CD4-positive, alpha-beta T cell treated with Interleukin-1 beta for 1 hour (primary cell): ENCODE data around the gene ANO9.
A peak's percentile ranks its signal among the peaks of the same experiment; 100 is the strongest.
"Not testable (repeated sequence)": the region's sequence is repeated elsewhere in the genome, so short reads cannot be mapped to it uniquely, and the experiment has no call there.

Experiments
- DNase-seq, 2 donors: peaks; one replicate each; pipeline ENCODE4 v3.0.0-alpha.2; 2020 to 2022

Gene ANO9

GRCh38 chr11:413120-414081 is 28.4 kb downstream of the ANO9 start:
- DNase-seq, result no peak

GRCh38 chr11:412641-413119 is 29.1 kb downstream of the ANO9 start:
- DNase-seq, result no peak

DNA sequence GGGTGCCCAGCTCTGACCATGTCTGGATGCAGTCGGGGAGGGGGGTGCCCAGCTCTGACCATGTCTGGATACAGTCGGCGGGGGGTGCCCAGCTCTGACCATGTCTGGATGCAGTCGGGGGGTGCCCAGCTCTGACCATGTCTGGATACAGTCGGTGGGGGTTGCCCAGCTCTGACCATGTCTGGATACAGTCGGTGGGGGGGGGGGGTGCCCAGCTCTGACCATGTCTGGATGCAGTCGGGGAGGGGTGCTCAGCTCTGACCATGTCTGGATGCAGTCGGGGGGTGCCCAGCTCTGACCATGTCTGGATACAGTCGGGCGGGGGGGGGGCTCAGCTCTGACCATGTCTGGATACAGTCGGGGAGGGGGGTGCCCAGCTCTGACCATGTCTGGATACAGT is 30.3 kb downstream of the ANO9 start:
- DNase-seq, result not testable (repeated sequence)

- not testable (repeated sequence) for DNase-seq
These were observed 31.1 kb downstream of the ANO9 start for GRCh38 chr11:410711-411110.

DNA sequence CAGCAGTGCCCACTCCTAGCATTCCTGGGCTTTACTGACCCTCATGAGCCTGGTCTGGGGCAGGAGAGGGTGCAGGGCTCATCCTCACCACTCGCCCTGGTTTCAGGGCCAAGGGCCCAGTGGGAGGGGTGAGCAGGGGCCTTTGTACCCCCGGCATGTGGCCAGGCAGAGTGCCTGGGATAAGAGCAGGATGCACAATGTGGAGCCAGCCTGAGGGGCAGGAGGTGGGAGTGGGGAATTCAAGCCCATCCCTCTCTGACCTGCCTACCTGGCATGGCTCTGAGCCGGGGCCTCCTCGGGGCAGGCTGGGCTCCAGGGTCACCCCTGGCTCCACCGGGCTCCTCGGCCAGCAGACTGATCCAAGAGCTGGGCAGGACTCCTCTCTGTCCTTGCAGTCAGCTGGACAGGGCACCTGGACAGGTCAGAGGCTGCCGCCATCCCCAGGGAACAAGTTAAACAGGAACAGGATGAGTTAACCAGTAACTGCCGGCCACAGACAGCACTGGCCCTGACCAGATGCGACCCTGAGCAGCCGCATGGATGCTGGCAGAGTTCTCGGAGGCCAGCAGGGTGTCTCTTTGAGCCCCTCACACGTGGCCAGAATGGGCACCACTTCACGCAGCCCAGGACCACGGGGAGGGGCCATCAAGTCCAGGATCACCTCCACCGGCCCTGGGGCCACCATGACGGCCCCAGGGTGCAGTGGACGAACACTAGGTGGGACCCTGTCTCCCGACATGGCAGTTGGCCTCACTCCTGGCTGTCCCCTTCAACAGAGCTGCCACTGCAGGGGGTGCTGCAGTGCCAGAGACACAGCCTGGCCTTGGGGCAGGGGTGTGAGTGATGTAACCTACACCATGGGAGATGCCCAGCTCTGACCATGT is 32.0 kb downstream of the ANO9 start:
- no peak for DNase-seq

GRCh38 chr11:409008-409599 is 32.7 kb downstream of the ANO9 start:
- no peak for DNase-seq

- no peak for DNase-seq
These were observed 33.4 kb downstream of the ANO9 start for GRCh38 chr11:408154-409007.

DNA sequence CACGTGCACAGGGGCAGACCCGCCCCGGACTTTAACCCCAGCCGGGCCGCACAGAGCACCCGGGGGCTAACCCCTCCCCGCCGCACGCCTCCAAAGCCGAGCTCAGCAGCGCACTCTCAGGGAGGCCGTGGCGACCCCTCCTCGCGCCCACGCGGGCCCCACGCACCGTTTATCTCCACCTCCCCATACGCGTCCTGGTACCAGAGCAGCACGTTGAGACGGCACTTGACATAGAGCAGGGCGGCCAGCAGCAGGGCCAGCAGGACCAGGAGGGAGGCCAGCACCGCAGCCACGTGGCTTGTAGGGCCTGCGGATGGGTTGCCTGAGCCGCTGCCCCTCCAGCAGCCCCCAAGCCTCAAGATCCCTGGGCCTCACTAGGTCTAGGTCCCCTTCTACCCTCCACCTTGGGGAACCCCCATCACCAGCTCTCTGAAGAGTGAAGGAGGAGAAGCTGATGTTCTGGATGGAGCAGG is 34.1 kb downstream of the ANO9 start:
- no peak for DNase-seq

- peak; percentile 96 to 97 for DNase-seq
These were observed 34.8 kb downstream of the ANO9 start for GRCh38 chr11:406796-407650.

- no peak for DNase-seq
These were observed 35.6 kb downstream of the ANO9 start for GRCh38 chr11:405954-406795.

GRCh38 chr11:405323-405953 is 36.4 kb downstream of the ANO9 start:
- no peak for DNase-seq

- DNase-seq, result no peak
These were observed 37.1 kb downstream of the ANO9 start for GRCh38 chr11:404551-405264.

DNA sequence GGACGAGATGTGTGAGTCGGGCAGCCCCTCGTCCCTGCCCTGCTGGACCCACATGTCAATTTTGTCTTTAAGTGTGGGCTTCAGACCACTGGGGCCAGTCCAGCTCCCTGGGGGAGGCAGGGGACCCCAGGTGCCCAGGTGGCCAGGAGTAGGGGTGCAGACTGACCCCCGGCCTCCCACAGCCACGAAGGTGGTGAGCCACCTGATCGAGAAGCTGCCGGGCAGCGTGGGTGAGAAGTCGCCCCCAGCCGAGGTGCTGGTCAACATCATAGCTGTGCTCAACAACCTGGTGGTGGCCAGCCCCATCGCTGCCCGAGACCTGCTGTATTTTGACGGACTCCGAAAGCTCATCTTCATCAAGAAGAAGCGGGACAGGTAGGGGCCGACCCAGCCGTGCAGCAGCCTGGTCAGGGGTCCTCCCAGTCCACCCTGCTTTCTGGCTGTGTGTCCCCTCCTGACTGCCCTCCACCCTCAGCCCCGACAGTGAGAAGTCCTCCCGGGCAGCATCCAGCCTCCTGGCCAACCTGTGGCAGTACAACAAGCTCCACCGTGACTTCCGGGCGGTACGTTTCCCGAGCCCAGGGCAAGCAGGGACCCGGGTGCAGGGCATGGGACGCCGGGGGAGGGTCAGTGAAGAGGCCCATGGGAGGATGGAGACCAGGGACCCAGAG is 37.9 kb downstream of the ANO9 start:
- DNase-seq, result no peak

DNA sequence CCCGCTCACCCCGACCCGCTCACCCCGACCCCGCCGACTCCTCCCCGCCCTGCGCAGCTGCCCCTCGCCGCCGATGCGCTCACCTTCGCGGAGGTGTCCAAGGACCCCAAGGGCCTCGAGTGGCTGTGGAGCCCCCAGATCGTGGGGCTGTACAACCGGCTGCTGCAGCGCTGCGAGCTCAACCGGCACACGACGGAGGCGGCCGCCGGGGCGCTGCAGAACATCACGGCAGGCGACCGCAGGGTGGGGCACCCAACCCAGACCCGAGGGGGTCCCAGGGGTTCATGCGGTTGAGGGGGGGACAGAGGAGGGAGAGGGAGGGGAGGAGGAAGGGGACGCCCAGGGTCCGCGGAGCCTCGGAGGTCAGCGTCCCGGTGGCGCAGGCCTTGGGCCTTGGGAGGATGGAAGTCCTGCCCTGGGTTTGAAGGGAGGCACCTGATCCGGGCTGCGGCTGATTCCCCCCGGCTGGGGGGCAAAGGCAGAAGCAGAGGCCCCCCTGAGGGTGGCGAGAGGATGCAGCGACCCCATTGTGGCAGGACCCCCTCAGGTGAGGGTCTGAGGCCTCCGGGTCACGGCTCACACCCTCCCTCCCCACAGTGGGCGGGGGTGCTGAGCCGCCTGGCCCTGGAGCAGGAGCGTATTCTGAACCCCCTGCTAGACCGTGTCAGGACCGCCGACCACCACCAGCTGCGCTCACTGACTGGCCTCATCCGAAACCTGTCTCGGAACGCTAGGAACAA is 38.6 kb downstream of the ANO9 start:
- no peak for DNase-seq

GRCh38 chr11:401196-401595 is 40.6 kb downstream of the ANO9 start:
- DNase-seq, result not testable (repeated sequence)

GRCh38 chr11:400241-400689 is 41.5 kb downstream of the ANO9 start:
- no peak for DNase-seq

DNA sequence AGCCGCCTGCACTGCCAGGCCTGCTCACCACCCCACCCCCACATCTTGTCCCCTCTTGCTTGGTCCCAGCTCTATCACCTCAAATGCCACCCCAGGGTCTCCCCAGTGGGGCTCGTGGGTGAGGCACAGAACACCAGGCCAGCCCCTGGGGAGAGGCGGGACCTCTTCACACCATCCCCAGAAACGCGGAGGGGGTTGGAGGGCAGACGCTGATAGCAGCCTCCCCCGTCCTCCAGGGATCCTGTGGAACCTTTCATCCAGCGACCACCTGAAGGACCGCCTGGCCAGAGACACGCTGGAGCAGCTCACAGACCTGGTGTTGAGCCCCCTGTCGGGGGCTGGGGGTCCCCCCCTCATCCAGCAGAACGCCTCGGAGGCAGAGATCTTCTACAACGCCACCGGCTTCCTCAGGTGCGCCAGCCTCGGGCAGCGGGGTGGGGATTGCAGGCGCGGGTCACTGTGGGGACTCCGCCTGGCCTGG is 42.0 kb downstream of the ANO9 start:
- DNase-seq, result no peak
